Panc1 (cell line): ENCODE measurements around the gene IGFBP3. TPM values are rescaled to one million over a fixed set of nuclear protein-coding genes. Genes with fewer than 3 reads are reported as not detected.

Source experiments
- ATAC-seq: fragments of 200-7000 bp; cut with Tn5 transposase; 2 replicates; pipeline ENCODE4 v1.9.1; 2020; ENCODE audit warnings: mild to moderate bottlenecking, moderate library complexity
- BruUV-seq: library from RNA; stranded (reverse); fragments of 400-500 nt; replicated peaks from 2 replicates; lab custom pipeline; 2021; lab: Mats Ljungman, UMichigan
- CTCF ChIA-PET: fragments of 300-600 bp; sonication (Branson Sonifier 250); formaldehyde crosslinking; loops from one replicate; lab custom pipeline; 2022; ENCODE audit warnings: antibody characterized with exemption; lab: Charles Lee
- POLR2A ChIA-PET: fragments of 300-600 bp; sonication (Branson Sonifier 250); formaldehyde crosslinking; loops from one replicate; lab custom pipeline; 2022; ENCODE audit warnings: antibody characterized with exemption; lab: Charles Lee
- DNase-seq: peaks from one replicate; pipeline ENCODE4 v3.0.0-alpha.2; 2010; ENCODE audit warnings: low read depth, low spot score
- H3K27ac ChIP-seq: 2 replicates; pipeline ENCODE4 v1.5.1; 2011; ENCODE audit warnings: mild to moderate bottlenecking, low read length, inconsistent platforms
- H3K27me3 ChIP-seq: fragments of 200-500 bp; sonication (Bioruptor generic); 2 replicates; pipeline ENCODE4 v1.6.0; 2014; ENCODE audit warnings: low read length, inconsistent platforms; ENCODE audit not compliant: control insufficient read depth, insufficient read depth
- H3K36me3 ChIP-seq: fragments of 200-500 bp; sonication (Bioruptor generic); 2 replicates; pipeline ENCODE4 v1.5.1; 2014; ENCODE audit warnings: inconsistent platforms, mild to moderate bottlenecking, low read length, moderate library complexity; ENCODE audit not compliant: control insufficient read depth, insufficient read depth
- H3K4me1 ChIP-seq: 2 replicates; pipeline ENCODE4 v1.5.1; 2011; ENCODE audit warnings: inconsistent platforms, mild to moderate bottlenecking, low read length, moderate library complexity; ENCODE audit not compliant: control insufficient read depth, insufficient read depth
- H3K4me3 ChIP-seq, 2 experiments: 2 replicates each; pipeline ENCODE4 v1.5.1; 2011 to 2012; ENCODE audit warnings: low read depth in 2 of 2, low read length in 2 of 2, mild to moderate bottlenecking in 2 of 2, inconsistent platforms in 1 of 2, moderate library complexity in 1 of 2
- H3K9me3 ChIP-seq: fragments of 200-500 bp; sonication (Bioruptor generic); 2 replicates; pipeline ENCODE4 v1.5.1; 2014; ENCODE audit warnings: low read depth, mild to moderate bottlenecking, inconsistent platforms, low read length, moderate library complexity; ENCODE audit not compliant: control insufficient read depth, insufficient read depth
- POLR2AphosphoS5 ChIP-seq: IDR thresholded peaks from 2 replicates; pipeline ENCODE4 v1.6.1; 2012; ENCODE audit warnings: mild to moderate bottlenecking, low read depth, low read length, moderate library complexity
- SIN3A ChIP-seq: IDR thresholded peaks from 2 replicates; pipeline ENCODE4 v1.6.1; 2012; ENCODE audit warnings: low read depth, mild to moderate bottlenecking, low read length, moderate library complexity, borderline replicate concordance; ENCODE audit not compliant: insufficient read depth
- TCF7L2 ChIP-seq: IDR thresholded peaks from 2 replicates; pipeline ENCODE4 v1.6.1; 2011; ENCODE audit warnings: mild to moderate bottlenecking, low read depth, low read length, inconsistent platforms
- in situ Hi-C: cut with HindIII; loops from 2 replicates; pipeline ENCODE4 v1.10.0; 2016; ENCODE audit warnings: low sequenced_read_pairs, low pct_unique_long_range_greater_than_20kb
- intact Hi-C: fragments of 100-400 bp; cut with micrococcal nuclease; formaldehyde crosslinking; loops from one replicate; pipeline ENCODE4 v1.10.0; 2022; ENCODE audit not compliant: unreplicated experiment
- total RNA-seq: library from RNA; stranded (reverse); gene quantifications from one replicate; pipeline ENCODE4 v1.2.1, GENCODE V29; 2021; ENCODE audit not compliant: unreplicated experiment
- TF ChIP-seq, protein P1 (sequence below), 2 experiments: IDR thresholded peaks; 2 replicates each; pipeline ENCODE4 v1.6.1; 2011 to 2012; ENCODE audit warnings: low read depth in 2 of 2, control low read depth in 1 of 2, low read length in 1 of 2, mild to moderate bottlenecking in 1 of 2, moderate library complexity in 1 of 2; ENCODE audit not compliant: insufficient read depth in 1 of 2
- TF ChIP-seq, protein P2 (sequence below): fragments of 450-650 bp; IDR thresholded peaks from 2 replicates; pipeline ENCODE4 v1.5.1; 2017; ENCODE audit warnings: mild to moderate bottlenecking

Gene IGFBP3
- total RNA-seq, 1 experiment from 2014 or later, result 6.0 TPM

DNA sequence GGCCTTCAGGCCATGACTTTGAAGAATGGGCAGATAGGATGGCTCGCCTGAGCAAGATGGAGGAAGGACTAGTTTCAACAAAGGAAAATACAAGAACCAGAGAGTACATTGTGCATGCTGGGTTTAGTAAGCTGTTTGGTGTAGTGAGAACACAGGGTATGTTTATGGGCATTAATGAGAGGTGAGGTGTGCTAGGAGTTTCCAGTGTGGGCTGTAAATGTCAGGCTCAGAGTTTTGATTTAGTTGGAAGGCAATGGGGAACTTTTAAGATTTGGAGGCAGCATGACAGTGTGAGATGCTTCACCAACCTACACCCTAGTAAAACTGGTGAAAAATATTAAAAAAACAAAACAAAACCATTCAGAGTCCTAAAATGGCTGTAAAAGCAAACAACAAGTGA lies 19.5 kb downstream of the IGFBP3 start:
- ChIA-PET POLR2A (no interaction called here), CTCF (no interaction called here)
- Histone ChIP-seq H3K27ac (no peak overlapping the region), H3K4me3 (no peak overlapping the region), H3K27me3 (peaks cover 4% of the 10 kb centered on the region; the same call in 1 of the 2 replicates), H3K4me1 (no peaks in the 10 kb centered on the region), H3K36me3 (no peaks in the 10 kb centered on the region), H3K9me3 (peaks cover 2% of the 10 kb centered on the region; the same call in 1 of the 2 replicates)
- TF ChIP-seq, protein P1, sequence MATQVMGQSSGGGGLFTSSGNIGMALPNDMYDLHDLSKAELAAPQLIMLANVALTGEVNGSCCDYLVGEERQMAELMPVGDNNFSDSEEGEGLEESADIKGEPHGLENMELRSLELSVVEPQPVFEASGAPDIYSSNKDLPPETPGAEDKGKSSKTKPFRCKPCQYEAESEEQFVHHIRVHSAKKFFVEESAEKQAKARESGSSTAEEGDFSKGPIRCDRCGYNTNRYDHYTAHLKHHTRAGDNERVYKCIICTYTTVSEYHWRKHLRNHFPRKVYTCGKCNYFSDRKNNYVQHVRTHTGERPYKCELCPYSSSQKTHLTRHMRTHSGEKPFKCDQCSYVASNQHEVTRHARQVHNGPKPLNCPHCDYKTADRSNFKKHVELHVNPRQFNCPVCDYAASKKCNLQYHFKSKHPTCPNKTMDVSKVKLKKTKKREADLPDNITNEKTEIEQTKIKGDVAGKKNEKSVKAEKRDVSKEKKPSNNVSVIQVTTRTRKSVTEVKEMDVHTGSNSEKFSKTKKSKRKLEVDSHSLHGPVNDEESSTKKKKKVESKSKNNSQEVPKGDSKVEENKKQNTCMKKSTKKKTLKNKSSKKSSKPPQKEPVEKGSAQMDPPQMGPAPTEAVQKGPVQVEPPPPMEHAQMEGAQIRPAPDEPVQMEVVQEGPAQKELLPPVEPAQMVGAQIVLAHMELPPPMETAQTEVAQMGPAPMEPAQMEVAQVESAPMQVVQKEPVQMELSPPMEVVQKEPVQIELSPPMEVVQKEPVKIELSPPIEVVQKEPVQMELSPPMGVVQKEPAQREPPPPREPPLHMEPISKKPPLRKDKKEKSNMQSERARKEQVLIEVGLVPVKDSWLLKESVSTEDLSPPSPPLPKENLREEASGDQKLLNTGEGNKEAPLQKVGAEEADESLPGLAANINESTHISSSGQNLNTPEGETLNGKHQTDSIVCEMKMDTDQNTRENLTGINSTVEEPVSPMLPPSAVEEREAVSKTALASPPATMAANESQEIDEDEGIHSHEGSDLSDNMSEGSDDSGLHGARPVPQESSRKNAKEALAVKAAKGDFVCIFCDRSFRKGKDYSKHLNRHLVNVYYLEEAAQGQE (IDR thresholded peaks at IDR 0.05; ENCODE audit: insufficient read depth in 1 of 2, low read depth in 2 of 2, low read length in 1 of 2), result no peak
- TF ChIP-seq TCF7L2 (no peak), SIN3A (no peak), POLR2AphosphoS5 (no peak)
- TF ChIP-seq, protein P2, sequence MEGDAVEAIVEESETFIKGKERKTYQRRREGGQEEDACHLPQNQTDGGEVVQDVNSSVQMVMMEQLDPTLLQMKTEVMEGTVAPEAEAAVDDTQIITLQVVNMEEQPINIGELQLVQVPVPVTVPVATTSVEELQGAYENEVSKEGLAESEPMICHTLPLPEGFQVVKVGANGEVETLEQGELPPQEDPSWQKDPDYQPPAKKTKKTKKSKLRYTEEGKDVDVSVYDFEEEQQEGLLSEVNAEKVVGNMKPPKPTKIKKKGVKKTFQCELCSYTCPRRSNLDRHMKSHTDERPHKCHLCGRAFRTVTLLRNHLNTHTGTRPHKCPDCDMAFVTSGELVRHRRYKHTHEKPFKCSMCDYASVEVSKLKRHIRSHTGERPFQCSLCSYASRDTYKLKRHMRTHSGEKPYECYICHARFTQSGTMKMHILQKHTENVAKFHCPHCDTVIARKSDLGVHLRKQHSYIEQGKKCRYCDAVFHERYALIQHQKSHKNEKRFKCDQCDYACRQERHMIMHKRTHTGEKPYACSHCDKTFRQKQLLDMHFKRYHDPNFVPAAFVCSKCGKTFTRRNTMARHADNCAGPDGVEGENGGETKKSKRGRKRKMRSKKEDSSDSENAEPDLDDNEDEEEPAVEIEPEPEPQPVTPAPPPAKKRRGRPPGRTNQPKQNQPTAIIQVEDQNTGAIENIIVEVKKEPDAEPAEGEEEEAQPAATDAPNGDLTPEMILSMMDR, result no peak
- no peak for ATAC-seq
- no TSS peak for BruUV-seq
- in situ Hi-C loops (no loop called here), intact Hi-C loops (no loop called here)
- DNase-seq, result no peak

DNA sequence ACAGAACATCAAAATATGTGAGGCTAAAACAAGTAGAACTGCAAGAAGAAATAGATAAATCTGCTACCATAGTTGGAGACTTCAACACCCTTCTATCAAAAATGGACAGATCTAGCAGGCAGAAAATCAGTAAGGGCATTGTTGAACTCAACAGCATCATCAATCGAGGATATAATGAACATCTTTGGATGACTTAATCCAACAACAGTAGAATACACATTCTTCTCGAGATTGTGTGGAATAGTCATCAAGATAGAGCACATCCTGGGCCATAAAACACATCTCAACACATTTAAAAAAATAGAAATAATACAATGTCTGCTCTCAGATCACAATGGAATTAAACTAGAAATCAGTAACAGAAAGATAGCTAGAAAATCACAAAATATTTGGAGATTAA lies 22.9 kb downstream of the IGFBP3 start:
- Histone ChIP-seq H3K36me3 (no peaks in the 10 kb centered on the region), H3K27ac (no peak overlapping the region), H3K4me1 (no peaks in the 10 kb centered on the region), H3K9me3 (no peaks in the 10 kb centered on the region), H3K4me3 (no peak overlapping the region), H3K27me3 (peaks cover 12% of the 10 kb centered on the region)
- DNase-seq (no peak), ATAC-seq (no peak)
- ChIA-PET POLR2A (no interaction called here), CTCF (no interaction called here)
- no TSS peak for BruUV-seq
- in situ Hi-C loops (no loop called here), intact Hi-C loops (no loop called here)
- TF ChIP-seq, protein P2, result no peak
- TF ChIP-seq, protein P1 (IDR thresholded peaks at IDR 0.05; ENCODE audit: insufficient read depth in 1 of 2, low read depth in 2 of 2, low read length in 1 of 2), result no peak
- TF ChIP-seq TCF7L2, result no peak
- TF ChIP-seq POLR2AphosphoS5, result no peak
- TF ChIP-seq SIN3A, result no peak
